ENCODE results near the gene TXNRD1. TPM values are rescaled to one million over a fixed set of nuclear protein-coding genes. Genes with fewer than 3 reads are reported as not detected.

Gene TXNRD1
- total and polyA plus RNA-seq, 2 of the 8 experiments (the other 6 are each of a cell fraction or from before 2014, with no cell fraction given) = 56.8 to 127 TPM

GRCh38 chr12:104182144-104182543 is 33.4 kb upstream of the TXNRD1 start (continued):
- TF ChIP-seq CHD2 (IDR thresholded peaks at IDR 0.05; ENCODE audit: low read length) (no peak), GTF2F1 (IDR thresholded peaks at IDR 0.05; ENCODE audit: borderline replicate concordance, low read depth, low read length) (no peak), POU5F1 (IDR thresholded peaks at IDR 0.05; ENCODE audit: low read depth, low read length) (no peak), EZH2 (IDR thresholded peaks at IDR 0.05; ENCODE audit: low read depth, low read length, severe bottlenecking) (no peak), NRF1 (IDR thresholded peaks at IDR 0.05; ENCODE audit: low read depth, low read length) (no peak)

All from H1 (cell line).